Adrenal gland (tissue), 5 donors: ENCODE measurements around the gene CDYL2.

Experiments
- POLR2A ChIP-seq, 2 donors: fragments of 450-650 bp; IDR thresholded peaks; one replicate each; pipeline ENCODE4 v1.6.1; 2017; ENCODE audit warnings: antibody characterized with exemption in 2 of 2, mild to moderate bottlenecking in 2 of 2, moderate library complexity in 1 of 2
- TF ChIP-seq, protein P1 (sequence below), 6 experiments: fragments of 450-650 bp in 4 of 6; fragments of 200-600 bp in 2 of 6; sonication (generic) in 1 of 6; IDR thresholded peaks; 1 replicate in 5 of 6; 2 replicates in 1 of 6; pipeline versions ENCODE4 v1.5.1 to v1.8.0; 2016 to 2021; ENCODE audit warnings: antibody characterized with exemption in 6 of 6, mild to moderate bottlenecking in 2 of 6, moderate library complexity in 1 of 6
- donor health status: DM: no; HTN: no; CAD: no.

DNA sequence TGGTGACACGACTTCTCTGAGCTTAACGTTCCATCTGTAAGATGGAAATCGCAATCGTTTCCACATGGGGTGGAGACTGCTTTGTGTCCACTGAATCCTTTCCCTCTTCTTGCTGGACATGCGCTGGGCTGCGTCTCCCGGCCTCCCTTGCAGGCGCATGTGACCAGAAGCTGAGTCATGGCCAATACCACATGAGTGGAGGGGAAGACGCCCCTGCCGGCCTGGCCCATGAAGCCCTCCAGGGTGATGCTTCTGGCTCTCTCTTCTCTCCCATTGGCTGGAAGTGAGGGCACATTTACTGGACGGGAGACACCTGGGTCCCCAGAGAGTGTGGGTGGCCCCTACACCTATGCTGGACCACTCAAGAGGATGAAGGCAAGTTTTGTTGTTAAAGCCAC is 192.5 kb downstream of the CDYL2 start:
- TF ChIP-seq, protein P1, sequence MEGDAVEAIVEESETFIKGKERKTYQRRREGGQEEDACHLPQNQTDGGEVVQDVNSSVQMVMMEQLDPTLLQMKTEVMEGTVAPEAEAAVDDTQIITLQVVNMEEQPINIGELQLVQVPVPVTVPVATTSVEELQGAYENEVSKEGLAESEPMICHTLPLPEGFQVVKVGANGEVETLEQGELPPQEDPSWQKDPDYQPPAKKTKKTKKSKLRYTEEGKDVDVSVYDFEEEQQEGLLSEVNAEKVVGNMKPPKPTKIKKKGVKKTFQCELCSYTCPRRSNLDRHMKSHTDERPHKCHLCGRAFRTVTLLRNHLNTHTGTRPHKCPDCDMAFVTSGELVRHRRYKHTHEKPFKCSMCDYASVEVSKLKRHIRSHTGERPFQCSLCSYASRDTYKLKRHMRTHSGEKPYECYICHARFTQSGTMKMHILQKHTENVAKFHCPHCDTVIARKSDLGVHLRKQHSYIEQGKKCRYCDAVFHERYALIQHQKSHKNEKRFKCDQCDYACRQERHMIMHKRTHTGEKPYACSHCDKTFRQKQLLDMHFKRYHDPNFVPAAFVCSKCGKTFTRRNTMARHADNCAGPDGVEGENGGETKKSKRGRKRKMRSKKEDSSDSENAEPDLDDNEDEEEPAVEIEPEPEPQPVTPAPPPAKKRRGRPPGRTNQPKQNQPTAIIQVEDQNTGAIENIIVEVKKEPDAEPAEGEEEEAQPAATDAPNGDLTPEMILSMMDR (IDR thresholded peaks at IDR 0.05): no peak
- no peak for TF ChIP-seq POLR2A (IDR thresholded peaks at IDR 0.05)
